T-helper 2 cell (primary cell): Measurements from ENCODE around the gene JPH3.
"Not testable (repeated sequence)": the region's sequence is repeated elsewhere in the genome, so short reads cannot be mapped to it uniquely, and the experiment has no call there.

Experiments used
- DNase-seq, 5 experiments: peaks; one replicate each; pipeline versions ENCODE4 v3.0.0 to v3.0.0-alpha.2; 2012 to 2022

The JPH3 gene

DNA sequence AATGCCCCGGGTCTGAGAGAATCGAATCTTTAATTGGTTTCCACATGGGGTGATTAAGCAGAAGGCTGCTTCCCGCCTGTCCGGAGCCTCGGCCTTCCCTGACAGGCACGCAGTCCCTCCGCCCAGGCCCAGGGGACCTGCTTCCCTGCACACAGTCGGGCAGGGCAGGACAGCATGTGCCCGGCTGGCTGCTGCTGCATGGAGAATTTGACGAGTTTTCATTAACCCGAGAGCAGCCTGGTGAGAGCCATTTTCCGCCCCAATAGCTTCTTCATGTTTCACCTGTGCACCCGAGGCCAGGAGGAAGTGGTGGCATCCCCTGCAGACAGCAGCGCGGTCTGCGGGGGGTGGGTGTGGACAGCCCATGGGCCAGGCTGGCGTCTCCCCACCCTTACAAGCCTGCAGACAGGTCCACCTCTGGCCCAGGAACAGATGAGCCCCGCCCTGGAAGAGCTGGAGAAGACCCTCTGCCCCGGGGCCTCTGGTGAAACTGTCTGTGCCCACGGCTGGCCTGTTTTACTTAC lies 96.4 kb downstream of the JPH3 start:
- DNase-seq: peak in 1 of 5 experiments; percentile 82

DNA sequence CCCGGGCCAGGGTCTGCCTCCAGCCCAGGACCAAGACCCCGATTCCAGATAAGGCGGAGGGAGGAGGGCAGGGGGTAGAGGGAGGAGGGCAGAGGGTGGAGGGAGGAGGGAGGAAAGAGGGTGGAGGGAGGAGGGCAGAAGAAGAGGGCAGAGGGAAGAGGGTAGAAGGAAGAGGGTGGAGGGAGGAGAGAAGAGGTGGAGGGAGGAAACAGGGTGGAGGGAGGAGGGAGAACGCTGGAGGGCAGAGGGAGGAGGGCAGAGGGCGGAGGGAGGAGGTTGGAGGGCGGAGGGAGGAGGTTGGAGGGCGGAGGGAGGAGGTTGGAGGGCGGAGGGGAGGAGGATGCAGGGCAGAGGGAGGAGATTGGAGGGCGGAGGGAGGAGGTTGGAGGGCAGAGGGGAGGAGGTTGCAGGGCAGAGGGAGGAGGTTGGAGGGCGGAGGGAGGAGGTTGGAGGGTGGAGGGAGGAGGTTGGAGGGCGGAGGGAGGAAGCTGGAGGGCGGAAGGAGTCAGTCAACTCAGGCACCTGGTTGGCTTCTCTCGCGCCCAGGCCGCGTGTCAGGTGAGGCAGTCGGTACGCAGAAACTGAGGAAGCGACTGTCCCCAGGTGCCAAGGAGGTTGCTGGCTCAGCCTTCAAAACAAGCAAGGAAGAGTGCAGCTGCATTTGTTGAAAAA lies 98.2 kb downstream of the JPH3 start:
- DNase-seq: peak in 1 of 5 experiments; percentile 73

DNA sequence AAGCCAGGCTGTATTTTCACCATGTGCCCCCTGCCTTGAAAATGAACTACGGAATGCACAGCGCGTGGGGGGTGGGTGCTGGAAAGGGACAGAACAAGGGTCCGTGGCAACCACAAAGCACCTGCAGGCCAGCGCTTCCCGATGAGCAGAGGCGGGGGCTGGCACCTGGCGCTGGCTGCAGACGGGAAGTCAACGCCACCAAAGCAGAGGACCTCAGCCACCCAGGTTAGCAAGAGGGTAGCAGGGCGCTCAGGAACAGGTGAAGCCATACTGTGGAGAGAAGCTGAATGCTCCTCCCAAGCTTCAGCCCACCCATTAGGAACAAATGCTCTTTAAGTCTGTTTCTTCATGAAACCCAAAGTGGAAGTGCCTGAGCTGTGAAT lies 98.8 kb downstream of the JPH3 start:
- DNase-seq: no peak

DNA sequence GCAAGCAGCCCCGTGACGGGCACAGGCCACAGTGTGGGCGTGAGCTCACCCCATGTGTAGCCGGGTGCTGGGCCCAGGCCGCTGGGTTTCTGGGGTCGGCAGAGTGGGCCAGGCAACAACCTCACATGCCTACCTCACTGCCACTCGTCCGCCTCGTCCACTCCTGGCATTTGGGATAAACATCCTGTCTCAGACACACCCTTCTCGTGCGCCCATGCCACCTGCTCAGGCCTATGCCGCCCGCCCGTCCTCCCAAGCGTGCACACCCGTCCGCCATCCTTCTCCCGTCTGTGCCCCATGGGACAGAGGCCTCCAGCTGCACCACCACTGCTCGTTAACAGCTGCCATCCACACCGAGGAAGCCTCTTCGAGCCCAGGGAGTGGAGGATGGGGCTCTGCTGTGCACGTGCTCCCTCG lies 99.2 kb downstream of the JPH3 start:
- no peak for DNase-seq

DNA sequence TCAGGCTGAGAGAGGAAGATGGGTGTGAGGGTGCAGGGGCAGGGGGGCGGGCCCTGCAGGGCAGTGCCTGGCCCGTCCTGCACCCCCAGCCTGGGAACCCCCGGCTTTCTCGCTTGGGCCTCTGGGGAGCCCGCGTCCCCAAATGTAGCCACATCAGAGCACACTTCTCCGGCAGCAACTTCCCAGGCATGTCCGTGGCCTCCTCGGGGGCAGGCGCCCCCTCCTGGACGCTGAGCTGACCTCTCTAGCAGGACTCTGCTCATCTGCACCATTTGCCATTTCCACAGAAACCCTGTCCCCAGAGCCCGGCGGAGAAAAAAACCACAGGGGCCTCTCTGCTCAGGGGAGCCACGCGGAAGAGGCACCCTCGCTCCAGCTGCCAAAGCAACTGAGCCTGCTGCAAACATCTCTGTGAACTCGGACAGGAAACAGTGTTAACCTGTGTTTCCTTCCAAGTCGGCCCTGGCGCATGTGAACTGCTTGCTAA lies 100.1 kb downstream of the JPH3 start:
- peak in 1 of 5 experiments; percentile 92 for DNase-seq

DNA sequence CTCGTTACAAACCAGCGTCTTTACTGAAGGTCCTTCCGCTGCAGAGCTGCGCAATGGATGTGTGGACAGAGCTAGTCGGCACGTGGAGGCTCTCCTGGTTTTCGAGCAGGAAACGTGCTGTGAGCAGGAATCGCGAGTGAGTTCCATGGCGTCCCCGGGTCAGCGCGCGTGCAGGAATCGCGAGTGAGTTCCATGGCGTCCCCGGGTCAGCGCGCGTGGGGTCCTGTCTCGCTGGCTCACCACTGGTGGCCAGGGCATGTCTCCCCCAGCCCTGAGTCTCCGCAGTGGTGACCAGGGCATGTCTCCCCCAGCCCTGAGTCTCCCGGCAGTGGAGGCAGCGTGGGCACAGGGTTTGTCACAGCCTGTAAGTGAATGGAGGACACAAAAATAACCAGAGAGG lies 100.8 kb downstream of the JPH3 start:
- no peak for DNase-seq

DNA sequence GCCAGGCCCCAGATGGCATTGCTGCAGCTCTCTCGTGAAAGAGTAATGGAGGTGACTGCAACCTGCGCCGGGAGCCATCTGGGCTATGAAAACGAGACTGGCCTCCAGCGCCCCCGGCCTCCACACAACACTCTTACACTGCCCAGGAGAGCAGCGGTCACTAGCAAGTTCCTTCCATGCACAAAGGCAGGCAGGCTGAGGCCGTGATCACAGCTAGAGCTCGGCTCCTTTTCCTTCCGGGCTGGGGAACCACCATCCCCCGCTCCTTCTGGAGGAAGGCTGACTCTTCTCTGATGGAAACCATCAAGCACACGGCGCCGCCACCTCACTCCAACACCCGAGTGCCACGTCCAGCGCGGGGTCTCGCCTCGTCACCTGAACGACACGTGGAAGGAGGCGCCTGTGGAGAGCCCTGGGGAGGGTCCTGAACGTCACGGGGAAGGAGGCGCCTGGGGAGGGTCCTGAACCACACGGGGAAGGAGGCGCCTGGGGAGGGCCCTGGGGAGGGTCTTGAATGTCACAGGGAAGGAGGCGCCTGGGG lies 101.6 kb downstream of the JPH3 start:
- no peak for DNase-seq

DNA sequence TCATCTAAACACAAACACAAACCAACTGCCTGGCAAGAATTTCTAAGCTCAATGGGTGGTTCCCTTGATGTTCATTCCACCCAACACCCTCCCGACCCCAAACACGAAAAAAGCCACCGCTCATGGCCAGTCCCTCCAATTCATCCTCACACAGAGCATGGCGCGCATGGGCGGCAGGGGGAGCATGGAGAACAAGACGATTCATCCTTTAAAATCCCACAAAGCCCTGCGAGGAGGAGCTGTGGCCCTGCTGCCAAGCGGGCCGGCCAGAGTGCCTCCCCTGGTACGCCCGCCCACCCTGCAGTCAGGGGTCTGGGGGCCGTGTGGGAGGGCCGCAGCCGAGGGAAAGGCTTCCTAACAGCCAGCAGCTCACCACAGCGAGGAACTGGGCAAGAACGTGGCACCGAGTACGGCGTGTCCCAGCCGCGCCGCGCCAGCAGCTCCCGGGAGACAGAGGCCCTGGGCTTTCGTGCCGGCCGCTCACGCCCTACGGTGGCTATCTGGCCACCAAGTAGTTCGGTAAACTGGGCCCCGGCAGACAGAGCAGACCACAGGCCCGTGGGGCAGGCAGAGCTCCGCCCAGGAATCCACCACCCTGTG lies 102.5 kb downstream of the JPH3 start:
- DNase-seq: no peak

DNA sequence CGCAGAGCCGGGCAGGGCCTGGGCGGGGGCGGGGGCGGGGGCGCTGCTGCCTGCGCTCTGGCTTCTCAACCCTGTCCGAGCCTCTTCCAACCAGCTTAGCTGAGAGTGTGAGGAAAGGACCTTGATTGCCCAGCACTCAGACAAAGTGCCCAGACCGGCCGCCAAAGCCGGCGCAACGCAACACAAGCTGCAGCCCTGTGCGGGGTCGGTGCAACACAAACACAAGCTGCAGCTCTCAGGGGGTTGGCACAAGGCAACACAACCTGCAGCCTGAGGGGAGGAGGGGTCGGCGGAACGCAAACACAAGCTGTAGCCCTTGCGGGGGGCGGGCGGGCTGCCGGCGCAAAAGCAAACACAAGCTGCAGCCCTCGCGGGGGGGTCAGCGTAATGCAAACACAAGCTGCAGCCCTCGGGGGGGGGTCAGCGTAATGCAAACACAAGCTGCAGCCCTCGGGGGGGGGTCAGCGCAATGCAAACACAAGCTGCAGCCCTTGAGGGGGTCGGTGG lies 103.5 kb downstream of the JPH3 start:
- no peak for DNase-seq

DNA sequence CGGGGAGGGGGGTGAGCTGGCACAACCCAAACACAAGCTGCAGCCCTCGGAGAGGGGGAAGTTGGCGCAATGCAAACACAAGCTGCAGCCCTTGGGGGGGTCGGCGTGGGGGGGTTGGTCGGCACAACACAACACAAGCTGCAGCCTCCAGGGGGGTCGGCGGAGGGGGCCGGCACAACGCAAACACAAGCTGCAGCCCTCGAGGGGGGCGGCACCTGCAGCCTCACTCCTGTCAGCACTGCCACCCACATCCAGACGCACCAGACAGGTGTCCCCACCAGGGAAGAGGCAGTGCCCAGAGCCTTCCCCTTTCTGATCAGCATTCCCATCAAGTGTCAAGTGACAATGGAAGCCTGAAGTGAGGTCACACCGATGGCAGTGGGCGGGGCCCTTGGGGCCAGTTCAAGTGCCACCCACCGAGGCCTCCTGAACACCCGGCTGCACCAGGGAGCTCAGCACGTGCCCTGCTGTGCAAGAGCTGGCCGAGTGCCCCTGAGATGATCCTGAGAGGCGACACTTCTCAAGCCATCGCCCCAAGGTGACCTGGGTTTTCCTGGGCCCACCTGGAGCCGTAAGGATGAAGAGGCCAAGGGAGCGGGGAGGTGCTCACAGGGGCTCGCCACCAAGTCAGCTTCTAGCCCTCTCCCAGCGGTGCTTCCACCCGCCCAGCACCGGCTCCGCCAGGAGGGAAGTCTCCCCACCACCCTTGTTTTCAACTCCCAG lies 104.1 kb downstream of the JPH3 start:
- DNase-seq: no peak

DNA sequence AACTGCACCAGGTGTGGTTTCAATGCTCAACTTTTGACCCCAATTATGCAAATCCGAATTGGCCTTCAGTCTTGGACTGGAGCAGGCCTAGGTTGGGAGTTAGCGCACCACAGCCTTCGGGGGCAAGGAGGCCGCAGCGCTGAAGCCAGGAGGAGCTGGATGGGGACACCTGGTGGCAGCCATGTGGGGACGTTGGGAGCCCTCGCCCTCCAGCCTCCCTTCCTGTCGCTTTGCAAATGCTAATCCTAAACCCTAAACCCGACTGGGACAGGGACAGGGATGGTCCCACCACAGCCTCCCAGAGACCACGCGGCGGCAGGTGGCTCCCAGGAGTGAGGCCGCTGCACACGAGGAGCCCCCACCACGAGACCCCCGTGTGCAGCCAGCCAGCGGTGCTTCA lies 104.8 kb downstream of the JPH3 start:
- DNase-seq: no peak

DNA sequence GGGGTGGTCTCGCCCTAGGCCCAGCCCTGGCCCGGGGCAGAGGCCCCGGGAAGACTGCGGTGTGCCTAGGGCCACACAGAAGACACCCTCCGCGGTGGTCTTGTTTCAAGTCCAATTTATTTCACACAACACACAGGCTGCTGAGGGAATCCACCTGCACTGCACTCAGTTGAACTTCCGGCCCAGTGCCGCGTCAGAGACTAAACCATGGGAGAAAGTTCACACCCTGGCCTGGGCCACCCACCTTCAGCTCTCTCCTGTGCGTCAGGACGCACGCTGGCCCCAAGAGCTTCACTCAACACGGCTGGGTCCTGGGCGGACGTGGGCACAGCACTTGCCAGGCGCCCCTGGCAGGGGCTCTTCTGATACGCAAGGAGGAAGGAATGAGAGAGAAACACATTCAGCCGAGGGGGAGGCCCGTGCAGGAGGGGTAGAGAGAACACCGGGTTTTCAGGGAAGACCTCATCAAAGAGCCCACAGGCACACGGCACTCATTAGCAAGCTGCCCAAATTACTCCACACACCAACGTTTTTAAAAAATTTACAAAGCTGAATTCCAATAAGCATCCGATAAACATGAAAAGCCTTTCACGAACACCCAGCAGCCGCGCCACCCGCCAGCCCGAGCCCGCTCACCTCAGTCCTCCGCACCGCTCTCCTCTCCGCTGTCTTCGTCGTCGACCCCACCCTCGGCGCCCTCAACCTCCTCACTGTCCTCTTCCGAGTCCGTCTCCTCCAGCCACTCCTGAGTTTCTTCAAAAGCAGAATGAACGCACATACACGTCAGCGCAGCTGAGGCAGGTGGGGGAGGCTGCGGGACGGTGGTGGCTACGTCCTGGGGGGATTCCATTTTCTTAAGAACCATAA lies 105.6 kb downstream of the JPH3 start:
- no peak for DNase-seq

DNA sequence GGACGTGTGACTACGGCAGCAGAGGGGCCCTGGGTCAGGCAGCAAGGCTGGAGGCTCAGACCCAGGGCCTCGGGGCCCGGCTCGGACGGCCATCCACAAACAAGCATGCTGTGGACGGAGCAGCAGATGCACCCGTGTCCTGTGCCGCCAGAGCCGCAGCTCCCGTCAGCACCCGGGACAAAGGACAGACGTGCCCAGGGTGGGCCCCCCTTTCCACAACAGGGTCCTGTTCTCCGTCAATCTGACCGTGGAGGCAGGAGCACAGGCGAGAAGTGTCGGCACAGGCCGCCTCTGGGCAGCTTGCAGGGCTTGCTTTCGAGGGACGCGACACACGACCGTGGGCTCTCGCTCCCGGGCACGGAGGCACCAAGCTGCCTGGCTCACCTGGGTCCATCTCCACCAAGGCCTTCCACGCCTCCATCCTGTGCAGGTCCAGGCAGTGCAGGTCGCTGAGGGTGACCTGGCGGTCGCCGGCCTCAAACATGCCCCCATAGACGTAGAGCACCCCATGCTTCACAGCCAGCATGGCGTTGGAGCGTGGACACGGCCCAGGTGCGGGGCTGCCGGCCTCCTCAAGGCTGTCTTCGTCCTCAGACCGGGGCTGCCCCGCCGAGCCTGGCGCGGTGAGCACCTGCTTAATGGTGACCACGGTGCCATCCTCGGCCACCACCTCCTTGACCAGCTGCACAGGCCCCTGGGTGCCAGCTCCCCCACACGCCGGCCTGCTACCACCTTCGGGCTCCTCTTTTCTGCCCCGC lies 106.8 kb downstream of the JPH3 start:
- DNase-seq: no peak

DNA sequence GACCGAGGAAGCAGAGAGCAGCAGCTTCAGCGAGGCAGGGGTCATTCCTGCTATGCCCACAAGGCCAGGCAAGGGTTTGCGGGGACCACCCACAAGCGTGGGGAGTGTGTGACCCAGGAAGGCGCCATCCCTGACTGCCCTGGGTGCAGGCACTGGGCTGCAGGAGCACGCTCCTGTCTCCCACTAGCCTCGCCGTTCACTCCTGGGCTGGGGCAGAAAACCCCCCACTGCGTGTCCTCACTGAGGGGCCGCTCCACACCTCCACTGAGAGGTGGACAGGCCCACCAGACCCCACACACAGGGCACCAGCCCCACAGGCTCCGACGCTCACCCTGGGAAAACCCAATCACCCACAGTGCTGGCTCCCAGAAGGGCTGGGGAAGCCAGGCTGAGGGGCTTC lies 107.4 kb downstream of the JPH3 start:
- no peak for DNase-seq

DNA sequence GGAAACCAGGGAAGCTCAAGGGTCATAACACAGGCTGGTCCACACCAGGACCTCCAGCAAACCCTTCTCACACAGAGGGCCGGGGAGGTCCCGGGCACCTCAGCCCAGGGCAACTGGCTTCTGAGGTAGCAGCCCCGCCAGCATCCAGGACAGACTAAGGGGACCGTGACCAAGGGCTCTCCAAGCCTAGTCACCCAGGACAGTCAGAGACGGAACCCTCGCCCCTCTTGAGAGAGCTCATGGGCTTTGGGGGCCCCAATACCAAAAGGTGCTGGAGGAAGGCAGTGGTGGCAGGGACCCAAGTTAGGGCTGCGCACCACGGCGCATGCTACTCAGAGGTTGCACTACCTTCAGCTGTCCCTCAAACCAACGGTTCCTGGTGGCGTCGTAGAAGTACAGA lies 108.6 kb downstream of the JPH3 start:
- no peak for DNase-seq

DNA sequence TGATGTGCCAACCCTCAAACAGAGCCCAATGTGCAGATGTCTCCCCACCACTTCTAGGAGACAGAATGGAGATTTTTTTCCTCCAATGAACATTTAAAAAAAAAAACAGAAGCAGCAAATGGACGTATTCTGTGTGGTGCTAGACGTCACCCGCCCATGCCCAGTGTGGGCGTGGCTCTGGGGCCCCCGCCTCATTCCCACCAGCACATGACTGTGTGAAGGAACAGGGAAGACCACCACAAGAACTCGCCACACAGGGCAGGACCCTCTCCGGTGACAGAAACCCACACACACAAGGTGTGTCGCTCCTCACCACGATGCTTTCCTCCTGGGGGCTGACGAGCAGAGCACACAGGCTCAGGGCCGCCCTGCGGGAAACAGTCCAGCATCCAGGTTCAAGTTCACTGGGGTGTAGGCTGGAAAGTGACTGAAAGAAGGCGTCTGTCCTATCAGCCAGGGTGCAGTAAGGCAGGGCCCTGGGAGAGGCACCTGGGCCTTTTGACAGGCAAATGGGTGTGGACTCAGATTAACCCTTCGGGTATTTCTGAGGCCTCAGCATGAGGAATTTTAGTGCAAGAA lies 110.0 kb downstream of the JPH3 start:
- DNase-seq: no peak

DNA sequence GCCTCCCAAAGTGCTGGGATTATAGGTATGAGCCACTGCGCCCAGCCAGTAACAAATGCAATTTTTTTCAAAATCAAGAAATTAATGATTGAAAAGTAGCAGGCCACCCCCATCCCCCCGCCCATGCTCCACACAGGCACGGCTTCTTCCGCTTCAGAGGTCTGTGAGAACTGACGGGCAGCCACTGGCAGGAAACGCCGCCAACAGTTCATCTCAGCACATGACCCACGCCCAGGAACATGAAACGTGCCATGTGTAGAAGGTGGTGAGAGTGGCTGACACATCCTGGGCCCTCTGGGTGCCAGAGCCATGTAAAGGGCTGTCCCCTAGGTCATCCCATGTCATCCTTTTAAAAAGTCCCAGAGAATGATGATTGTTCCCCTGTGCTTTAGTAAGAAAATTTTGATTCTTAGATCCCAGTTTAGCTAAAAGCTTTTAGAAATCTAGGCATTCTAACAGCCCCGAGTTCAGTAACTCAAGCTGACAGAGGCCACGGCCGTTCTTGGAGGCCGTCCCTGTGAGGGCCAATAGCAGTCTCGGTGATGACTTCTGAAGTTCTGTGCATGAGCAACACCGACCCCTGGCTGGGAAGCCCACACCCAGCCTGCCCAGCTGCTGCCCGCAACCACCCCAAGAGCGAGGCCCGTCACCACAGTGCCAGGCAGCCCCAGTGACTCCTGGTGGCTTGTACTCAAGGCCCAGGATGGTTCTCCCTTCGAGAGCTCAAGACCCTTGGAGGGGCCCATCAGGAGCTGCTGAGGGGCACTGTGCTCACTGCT lies 111.3 kb downstream of the JPH3 start:
- peak in 3 of 5 experiments; percentile 26 to 94 (median 57) for DNase-seq

DNA sequence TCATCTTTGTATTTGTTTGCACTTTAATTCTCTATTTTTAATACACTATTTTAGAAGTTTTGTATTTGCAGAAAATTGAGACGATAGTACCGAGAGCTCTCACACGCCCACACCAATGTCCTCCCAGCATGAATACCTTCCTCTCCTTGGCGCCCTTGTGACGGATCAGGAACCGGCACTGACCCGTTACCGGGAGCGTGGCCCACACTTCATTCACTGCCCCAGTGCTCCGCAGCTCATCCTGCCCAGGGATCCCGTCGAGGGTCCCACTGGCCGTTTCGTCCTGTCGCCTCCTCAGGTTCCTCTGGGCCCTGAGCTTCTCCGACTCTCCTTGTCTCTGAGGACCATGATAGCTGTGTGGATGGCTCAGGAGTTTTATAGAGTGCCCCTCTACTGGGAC lies 112.9 kb downstream of the JPH3 start:
- DNase-seq: no peak

DNA sequence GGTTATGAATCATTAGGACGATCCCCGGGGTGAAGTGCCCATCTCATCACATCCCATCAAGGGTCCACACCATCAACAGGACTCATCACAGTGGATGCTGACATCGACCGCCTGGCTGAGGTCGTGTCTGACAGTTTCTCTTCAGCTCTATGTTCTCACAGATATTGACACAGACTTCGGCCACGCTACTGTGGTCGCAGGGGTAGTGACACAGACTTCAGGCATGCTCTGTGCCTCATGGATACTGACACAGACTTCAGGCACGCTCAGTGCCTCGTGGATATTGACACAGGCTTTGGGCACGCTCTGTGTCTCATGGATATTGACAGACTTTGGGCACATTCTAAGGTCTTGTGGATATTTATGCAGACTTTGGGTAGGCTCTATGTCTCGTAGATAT lies 113.3 kb downstream of the JPH3 start:
- no peak for DNase-seq

DNA sequence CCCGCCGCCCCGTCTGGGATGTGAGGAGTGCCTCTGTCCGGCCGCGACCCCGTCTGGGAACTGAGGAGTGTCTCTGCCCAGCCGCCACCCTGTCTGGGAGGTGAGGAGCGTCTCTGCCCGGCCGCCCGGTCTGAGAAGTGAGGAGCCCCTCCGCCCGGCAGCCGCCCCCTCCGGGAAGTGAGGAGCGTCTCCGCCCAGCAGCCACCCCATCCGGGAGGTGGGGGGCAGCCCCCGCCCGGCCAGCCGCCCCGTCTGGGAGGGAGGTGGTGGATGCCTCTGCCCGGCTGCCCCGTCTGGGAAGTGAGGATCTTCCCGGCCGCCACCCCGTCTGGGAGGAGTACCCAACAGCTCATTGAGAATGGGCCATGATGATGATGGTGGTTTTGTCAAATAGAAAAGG lies 116.5 kb downstream of the JPH3 start:
- DNase-seq: not testable (repeated sequence)
